ENCODE results near the gene HIRA. TPM values are rescaled to one million over a fixed set of nuclear protein-coding genes. Genes with fewer than 3 reads are reported as not detected.
A peak's percentile ranks its signal among the peaks of the same experiment; 100 is the strongest.

HIRA gene
- total and polyA plus RNA-seq, 4 donors, result 4.1 to 32.5 (median 23.0) TPM

DNA sequence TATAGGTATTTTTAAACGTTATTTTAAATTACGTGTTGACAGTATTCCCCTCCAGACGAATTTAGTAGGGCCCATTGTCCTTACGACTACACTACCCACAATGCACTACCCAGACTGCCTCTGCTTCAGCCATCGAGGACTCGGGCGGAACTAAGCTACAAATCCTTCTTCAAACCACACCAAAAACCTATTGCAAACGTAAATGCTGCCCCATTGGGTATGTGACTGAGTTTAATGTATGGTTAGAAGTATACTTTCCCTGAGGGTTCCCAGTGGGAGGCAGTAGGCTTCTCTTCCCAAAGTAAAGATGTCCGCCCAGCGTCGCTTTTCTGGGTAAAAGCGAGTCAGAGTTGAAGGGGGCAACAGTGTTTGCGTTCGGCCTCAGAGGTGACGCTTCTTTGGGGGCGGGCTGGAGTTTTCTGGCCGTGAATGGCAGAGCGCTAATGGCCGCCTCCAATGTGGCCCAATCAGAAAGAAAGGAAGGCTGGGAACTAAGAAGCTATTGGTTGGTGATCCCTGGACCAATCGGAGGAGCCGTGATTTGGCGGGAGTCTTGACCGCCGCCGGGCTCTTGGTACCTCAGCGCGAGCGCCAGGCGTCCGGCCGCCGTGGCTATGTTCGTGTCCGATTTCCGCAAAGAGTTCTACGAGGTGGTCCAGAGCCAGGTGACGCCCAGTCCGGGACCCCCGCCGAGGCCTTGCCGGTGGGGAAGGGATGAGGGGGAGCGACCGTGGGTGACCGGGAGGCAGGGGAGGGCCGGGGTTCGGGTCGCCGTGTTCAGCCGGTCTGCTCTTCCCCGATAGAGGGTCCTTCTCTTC is 48.0 kb upstream of the HIRA start, which contains the start of gene CDC45:
Gene CDC45, plus strand, starts transcription at position 566 of the 818 bp plus-strand sequence. Its CDS starts 49 bp downstream, at position 615.
- Histone ChIP-seq H3K4me3 (ENCODE audit: low read depth in 1 of 3, low read length in 3 of 3) (peak within 1 kb of the TSS; percentile 89 to 98 (median 98)), H3K27me3 (ENCODE audit: control insufficient read depth in 4 of 4, insufficient read depth in 4 of 4, low read length in 3 of 4) (no peaks in the 10 kb centered on the region), H3K9me3 (ENCODE audit: control insufficient read depth in 4 of 4, low read length in 3 of 4) (no peaks in the 10 kb centered on the region), H3K4me1 (ENCODE audit: control insufficient read depth in 4 of 4, insufficient read depth in 4 of 4, low read length in 3 of 4) (peaks cover 3 to 21% (median 17%) of the 10 kb centered on the region in 4 donors), H3K27ac (ENCODE audit: low read depth in 1 of 2, low read length in 2 of 2) (peak within 1 kb of the TSS; percentile 96 to 100), H3K9ac (ENCODE audit: low read depth in 1 of 2, low read length in 2 of 2) (peak within 1 kb of the TSS; percentile 89 to 99), H3K36me3 (ENCODE audit: control insufficient read depth in 4 of 4, insufficient read depth in 3 of 4, low read depth in 1 of 4, low read length in 3 of 4) (peaks cover 0 to 8% (median 4%) of the 10 kb centered on the region in 4 donors)
- DNase-seq (ENCODE audit: low spot score), result peak; percentile 92
- WGBS, result under 1% methylated on average over 50 of the region's 50 CpGs
- TF ChIP-seq HNF4G (IDR thresholded peaks at IDR 0.05) (no peak), FOXA2 (IDR thresholded peaks at IDR 0.05) (no peak), SP1 (IDR thresholded peaks at IDR 0.05) (peak; percentile 82), JUND (IDR thresholded peaks at IDR 0.05) (peak in 1 of 2 donors; percentile 66), EGR1 (IDR thresholded peaks at IDR 0.05; ENCODE audit: low read depth in 2 of 2) (peak; percentile 61 to 63), RAD21 (IDR thresholded peaks at IDR 0.05) (peak in 1 of 2 donors; percentile 8), YY1 (IDR thresholded peaks at IDR 0.05) (peak; percentile 100), TAF1 (conservative IDR thresholded peaks at IDR 0.05) (peak; percentile 60), HNF4A (conservative IDR thresholded peaks at IDR 0.05) (peak in 1 of 2 donors; percentile 28), RXRA (IDR thresholded peaks at IDR 0.05) (peak; percentile 69 to 76), GABPA (IDR thresholded peaks at IDR 0.05 in 1 of 2, conservative IDR thresholded peaks at IDR 0.05 in 1 of 2) (peak; percentile 72 to 82), FOXA1 (IDR thresholded peaks at IDR 0.05) (peak; percentile 18), NR2F2 (IDR thresholded peaks at IDR 0.05) (peak; percentile 89)
- TF ChIP-seq, protein P1, sequence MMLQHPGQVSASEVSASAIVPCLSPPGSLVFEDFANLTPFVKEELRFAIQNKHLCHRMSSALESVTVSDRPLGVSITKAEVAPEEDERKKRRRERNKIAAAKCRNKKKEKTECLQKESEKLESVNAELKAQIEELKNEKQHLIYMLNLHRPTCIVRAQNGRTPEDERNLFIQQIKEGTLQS (IDR thresholded peaks at IDR 0.05), result no peak
- TF ChIP-seq, protein P2, sequence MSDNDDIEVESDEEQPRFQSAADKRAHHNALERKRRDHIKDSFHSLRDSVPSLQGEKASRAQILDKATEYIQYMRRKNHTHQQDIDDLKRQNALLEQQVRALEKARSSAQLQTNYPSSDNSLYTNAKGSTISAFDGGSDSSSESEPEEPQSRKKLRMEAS (IDR thresholded peaks at IDR 0.05), result peak; percentile 67
- TF ChIP-seq, protein P3, sequence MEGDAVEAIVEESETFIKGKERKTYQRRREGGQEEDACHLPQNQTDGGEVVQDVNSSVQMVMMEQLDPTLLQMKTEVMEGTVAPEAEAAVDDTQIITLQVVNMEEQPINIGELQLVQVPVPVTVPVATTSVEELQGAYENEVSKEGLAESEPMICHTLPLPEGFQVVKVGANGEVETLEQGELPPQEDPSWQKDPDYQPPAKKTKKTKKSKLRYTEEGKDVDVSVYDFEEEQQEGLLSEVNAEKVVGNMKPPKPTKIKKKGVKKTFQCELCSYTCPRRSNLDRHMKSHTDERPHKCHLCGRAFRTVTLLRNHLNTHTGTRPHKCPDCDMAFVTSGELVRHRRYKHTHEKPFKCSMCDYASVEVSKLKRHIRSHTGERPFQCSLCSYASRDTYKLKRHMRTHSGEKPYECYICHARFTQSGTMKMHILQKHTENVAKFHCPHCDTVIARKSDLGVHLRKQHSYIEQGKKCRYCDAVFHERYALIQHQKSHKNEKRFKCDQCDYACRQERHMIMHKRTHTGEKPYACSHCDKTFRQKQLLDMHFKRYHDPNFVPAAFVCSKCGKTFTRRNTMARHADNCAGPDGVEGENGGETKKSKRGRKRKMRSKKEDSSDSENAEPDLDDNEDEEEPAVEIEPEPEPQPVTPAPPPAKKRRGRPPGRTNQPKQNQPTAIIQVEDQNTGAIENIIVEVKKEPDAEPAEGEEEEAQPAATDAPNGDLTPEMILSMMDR (IDR thresholded peaks at IDR 0.05; ENCODE audit: low read depth, low read length, missing input control), result no peak
- TF ChIP-seq, protein P4, sequence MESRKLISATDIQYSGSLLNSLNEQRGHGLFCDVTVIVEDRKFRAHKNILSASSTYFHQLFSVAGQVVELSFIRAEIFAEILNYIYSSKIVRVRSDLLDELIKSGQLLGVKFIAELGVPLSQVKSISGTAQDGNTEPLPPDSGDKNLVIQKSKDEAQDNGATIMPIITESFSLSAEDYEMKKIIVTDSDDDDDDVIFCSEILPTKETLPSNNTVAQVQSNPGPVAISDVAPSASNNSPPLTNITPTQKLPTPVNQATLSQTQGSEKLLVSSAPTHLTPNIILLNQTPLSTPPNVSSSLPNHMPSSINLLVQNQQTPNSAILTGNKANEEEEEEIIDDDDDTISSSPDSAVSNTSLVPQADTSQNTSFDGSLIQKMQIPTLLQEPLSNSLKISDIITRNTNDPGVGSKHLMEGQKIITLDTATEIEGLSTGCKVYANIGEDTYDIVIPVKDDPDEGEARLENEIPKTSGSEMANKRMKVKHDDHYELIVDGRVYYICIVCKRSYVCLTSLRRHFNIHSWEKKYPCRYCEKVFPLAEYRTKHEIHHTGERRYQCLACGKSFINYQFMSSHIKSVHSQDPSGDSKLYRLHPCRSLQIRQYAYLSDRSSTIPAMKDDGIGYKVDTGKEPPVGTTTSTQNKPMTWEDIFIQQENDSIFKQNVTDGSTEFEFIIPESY (IDR thresholded peaks at IDR 0.05), result peak; percentile 63
- TF ChIP-seq, protein P5, sequence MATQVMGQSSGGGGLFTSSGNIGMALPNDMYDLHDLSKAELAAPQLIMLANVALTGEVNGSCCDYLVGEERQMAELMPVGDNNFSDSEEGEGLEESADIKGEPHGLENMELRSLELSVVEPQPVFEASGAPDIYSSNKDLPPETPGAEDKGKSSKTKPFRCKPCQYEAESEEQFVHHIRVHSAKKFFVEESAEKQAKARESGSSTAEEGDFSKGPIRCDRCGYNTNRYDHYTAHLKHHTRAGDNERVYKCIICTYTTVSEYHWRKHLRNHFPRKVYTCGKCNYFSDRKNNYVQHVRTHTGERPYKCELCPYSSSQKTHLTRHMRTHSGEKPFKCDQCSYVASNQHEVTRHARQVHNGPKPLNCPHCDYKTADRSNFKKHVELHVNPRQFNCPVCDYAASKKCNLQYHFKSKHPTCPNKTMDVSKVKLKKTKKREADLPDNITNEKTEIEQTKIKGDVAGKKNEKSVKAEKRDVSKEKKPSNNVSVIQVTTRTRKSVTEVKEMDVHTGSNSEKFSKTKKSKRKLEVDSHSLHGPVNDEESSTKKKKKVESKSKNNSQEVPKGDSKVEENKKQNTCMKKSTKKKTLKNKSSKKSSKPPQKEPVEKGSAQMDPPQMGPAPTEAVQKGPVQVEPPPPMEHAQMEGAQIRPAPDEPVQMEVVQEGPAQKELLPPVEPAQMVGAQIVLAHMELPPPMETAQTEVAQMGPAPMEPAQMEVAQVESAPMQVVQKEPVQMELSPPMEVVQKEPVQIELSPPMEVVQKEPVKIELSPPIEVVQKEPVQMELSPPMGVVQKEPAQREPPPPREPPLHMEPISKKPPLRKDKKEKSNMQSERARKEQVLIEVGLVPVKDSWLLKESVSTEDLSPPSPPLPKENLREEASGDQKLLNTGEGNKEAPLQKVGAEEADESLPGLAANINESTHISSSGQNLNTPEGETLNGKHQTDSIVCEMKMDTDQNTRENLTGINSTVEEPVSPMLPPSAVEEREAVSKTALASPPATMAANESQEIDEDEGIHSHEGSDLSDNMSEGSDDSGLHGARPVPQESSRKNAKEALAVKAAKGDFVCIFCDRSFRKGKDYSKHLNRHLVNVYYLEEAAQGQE (IDR thresholded peaks at IDR 0.05), result no peak
